HG03060 (cell line): Measurements from ENCODE around the gene REEP5.

Experiments
- ATAC-seq: cut with Tn5 transposase; IDR thresholded peaks from one replicate; pipeline ENCODE4 v1.9.1; 2021; ENCODE audit warnings: low read depth, moderate number of reproducible peaks; ENCODE audit not compliant: unreplicated experiment

REEP5 gene

DNA sequence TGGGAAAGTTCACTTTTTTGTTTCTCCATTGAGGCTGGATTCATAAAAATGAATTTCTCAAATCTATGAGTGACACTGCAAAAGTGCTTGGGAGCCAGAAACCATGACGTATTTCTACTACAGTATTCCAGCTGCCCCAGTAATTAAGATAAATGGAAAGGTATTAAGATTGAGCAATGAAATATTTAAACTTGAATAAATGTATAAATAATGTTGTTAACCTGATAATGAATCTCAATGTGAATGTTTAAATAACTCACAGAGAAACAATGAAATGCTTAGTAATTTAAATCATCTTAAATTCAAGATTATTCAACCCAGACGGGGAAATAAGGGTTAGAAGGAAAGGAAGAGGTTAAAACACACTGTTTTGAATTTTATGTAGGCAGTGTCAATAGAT lies 72.1 kb downstream of the REEP5 start:
- no peak for ATAC-seq

DNA sequence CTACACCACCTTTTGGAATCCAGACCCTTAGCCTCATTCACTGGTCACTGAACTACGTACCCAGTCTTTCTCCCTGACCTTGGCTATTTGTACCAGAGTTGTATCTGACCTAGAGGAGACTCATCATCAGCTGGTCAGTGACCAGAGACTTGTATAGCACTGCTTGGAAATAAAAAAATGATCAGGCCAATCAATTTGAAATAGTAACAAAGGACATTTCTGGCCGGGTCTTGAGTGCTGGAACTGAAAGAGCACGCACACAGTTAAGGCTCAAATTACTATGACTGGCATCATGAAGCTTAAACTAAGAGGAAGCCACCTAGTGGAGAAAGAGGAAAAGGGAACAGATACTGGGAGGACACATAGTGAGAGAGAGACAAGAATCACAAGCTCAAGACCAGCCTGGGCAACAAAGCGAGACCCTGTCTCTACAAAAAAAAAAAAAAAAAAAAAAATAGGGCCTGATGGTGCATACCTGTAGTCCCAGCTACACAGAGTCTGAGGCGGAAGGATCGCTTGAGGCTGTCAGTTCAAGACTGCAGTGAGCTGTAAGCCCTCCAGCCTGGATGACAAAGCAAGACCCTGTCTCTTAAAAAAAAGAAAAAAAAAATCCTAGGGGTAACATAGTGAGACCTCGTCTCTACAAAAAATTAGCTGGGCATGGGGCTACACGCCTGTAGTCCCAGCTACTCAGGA lies 73.8 kb downstream of the REEP5 start:
- ATAC-seq: peak; percentile 91

DNA sequence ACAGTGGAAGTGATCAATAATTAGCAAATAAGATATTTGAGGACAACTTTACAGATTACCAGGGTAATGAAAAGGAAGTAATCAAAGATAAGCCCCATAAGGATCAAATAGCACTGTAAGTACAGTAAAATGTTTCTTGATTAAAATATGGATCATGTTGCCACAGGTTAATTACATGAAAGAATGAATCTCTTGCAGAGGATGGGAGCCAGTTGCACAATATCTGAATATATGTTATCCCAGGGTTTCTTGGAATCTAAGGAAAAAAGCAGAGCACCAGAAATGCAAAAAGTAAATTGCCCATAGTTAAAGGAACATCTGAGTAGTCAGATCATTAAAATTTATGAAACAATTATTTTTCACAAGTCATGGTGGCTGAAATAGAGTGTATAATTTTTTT lies 74.7 kb downstream of the REEP5 start:
- no peak for ATAC-seq

DNA sequence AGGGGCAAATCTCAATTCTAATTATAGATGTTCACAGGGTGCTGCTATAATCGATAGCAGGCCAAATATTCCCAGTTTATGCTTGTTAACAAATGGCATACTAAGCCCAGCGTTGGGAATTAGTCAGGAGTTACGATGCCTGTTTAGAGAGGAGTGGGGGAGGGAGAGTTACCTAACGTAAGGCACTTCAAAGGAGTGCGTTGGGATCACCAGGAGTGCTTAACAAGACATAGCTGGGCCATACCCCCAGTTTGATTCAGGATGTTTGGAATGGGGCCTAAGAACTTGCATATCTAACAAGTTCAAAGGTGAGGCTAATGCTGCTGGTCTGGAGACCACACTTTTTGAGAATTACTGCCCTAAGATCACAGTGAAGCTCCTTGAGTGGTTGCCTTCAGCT lies 75.5 kb downstream of the REEP5 start:
- no peak for ATAC-seq

DNA sequence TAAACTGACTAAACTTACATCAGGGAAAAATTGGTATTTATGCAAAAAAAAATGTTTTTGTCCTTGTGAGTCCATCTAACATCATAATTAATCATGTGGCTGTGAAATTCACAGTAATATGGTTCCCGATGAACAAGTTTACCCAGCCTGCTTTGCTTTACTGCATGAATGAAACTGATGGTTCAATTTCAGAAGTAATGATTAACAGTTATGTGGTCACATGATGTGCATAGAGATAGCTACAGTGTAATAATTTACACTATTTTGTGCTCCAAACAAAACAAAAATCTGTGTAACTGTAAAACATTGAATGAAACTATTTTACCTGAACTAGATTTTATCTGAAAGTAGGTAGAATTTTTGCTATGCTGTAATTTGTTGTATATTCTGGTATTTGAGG lies 77.5 kb downstream of the REEP5 start:
- ATAC-seq: no peak

DNA sequence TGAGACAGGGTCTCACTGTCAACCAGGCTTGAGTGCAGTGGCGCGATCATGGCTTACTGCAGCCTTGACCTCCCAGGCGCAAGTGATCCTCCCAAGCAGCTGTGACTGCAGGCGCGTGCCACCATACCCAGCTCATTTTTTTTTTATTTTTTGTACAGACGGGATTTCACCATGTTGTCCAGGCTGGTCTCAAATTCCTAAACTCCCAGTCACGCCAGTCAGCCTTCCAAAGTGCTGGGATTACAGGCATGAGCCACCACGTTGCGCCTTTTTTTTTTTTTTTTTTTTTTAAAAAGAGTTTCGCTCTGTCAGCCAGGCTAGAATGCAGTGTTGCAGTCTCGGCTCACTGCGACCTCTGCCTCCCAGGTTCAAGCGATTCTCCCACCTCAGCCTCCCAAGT lies 88.1 kb downstream of the REEP5 start:
- ATAC-seq: no peak

DNA sequence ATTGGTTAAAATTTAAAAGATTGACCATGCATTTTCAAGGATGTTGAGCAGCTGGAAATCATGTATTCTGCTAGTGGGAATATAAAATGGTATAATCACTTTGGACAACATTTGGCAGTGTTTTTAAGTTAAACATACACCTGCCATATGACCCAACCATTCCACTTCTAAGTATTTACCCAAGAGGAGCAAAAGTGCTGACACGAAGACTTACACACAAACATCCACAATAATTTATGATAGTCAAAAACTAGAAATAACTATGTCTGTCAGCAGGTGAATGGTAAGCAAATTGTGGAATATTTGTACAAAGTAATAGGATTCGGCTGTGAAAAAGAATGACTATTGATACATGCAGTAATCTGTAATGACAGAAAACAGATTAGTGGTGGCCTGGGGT lies 91.6 kb downstream of the REEP5 start:
- no peak for ATAC-seq
